Measurements from ENCODE around the gene GNL3. TPM values are rescaled to one million over a fixed set of nuclear protein-coding genes. Genes with fewer than 3 reads are reported as not detected.
A peak's percentile ranks its signal among the peaks of the same experiment; 100 is the strongest.
"Not testable (repeated sequence)": the region's sequence is repeated elsewhere in the genome, so short reads cannot be mapped to it uniquely, and the experiment has no call there.

Gene GNL3
- total and polyA plus RNA-seq, 2 donors (not counting 1 experiment from before 2014, with no cell fraction given) = 75.2 to 99.9 TPM

DNA sequence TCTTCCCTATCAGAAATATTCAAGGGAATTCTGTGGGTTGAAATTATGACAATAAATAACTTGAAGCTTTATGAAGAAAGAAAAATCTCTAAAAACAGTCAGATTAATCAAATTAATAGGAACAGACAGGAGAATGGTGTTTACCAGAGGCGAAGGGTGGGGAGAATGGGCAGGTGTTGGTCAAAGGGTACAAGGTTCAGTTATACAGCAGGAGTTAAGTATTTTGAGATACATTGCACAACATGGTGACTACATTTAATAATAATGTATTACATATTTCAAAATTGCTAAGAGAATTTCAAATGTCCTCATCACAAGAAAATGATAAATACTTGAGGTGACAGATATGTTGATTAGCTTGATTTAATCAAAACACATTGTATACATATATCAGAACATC lies 38.7 kb downstream of the GNL3 start:
- no peak for DNase-seq (ENCODE audit: low read depth in 2 of 2)
- H3K4me2 ChIP-seq (ENCODE audit: extremely low read depth, insufficient read depth, low read length) = no peak overlapping the region
- no peak overlapping the region for H3K4me3 ChIP-seq (replicated peaks in 1 of 4; ENCODE audit: control extremely low read depth in 1 of 4, insufficient read depth in 1 of 4, low read depth in 3 of 4, low read length in 4 of 4)
- H2AFZ ChIP-seq (ENCODE audit: low read length) = no peak overlapping the region
- TF ChIP-seq EZH2 (IDR thresholded peaks at IDR 0.05; ENCODE audit: low read length, missing control alignments) = no peak
- TF ChIP-seq, protein P1, sequence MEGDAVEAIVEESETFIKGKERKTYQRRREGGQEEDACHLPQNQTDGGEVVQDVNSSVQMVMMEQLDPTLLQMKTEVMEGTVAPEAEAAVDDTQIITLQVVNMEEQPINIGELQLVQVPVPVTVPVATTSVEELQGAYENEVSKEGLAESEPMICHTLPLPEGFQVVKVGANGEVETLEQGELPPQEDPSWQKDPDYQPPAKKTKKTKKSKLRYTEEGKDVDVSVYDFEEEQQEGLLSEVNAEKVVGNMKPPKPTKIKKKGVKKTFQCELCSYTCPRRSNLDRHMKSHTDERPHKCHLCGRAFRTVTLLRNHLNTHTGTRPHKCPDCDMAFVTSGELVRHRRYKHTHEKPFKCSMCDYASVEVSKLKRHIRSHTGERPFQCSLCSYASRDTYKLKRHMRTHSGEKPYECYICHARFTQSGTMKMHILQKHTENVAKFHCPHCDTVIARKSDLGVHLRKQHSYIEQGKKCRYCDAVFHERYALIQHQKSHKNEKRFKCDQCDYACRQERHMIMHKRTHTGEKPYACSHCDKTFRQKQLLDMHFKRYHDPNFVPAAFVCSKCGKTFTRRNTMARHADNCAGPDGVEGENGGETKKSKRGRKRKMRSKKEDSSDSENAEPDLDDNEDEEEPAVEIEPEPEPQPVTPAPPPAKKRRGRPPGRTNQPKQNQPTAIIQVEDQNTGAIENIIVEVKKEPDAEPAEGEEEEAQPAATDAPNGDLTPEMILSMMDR (conservative IDR thresholded peaks at IDR 0.05 in 1 of 2, IDR thresholded peaks at IDR 0.05 in 1 of 2; ENCODE audit: low read depth in 1 of 2, low read length in 2 of 2) = no peak
- H3K79me2 ChIP-seq (ENCODE audit: control insufficient read depth, insufficient read depth, low read length) = no peaks in the 10 kb centered on the region
- no peak overlapping the region for H3K27ac ChIP-seq (ENCODE audit: insufficient read depth, low read length)
- no peaks in the 10 kb centered on the region for H3K9me3 ChIP-seq (ENCODE audit: control insufficient read depth, insufficient read depth, low read depth, low read length)
- H3K9ac ChIP-seq (ENCODE audit: insufficient read depth, low read length) = no peak overlapping the region
- no peaks in the 10 kb centered on the region for H4K20me1 ChIP-seq (ENCODE audit: control insufficient read depth, extremely low read depth, insufficient read depth, low read length)
- no peaks in the 10 kb centered on the region for H3K4me1 ChIP-seq (ENCODE audit: control insufficient read depth, extremely low read depth, insufficient read depth, low read length)
- no peaks in the 10 kb centered on the region for H3K27me3 ChIP-seq (ENCODE audit: control insufficient read depth, insufficient read depth, low read length)
- no peaks in the 10 kb centered on the region for H3K36me3 ChIP-seq (ENCODE audit: control insufficient read depth, insufficient read depth, low read length)

DNA sequence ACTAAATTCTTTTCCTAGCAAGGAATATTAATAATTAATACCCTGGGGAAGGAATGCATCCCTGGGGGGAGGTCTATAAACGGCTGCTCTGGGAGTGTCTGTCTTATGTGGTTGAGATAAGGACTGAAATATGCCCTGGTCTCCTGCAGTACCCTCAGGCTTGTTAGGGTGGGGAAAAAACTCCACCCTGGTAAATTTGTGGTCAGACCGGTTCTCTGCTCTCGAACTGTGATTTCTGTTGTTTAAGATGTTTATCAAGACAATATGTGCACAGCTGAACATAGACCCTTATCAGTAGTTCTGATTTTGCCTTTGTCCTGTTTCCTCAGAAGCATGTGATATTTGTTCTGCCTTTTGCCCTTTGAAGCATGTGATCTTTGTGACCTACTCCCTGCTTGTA lies 42.9 kb downstream of the GNL3 start:
- not testable (repeated sequence) for H3K27ac ChIP-seq (ENCODE audit: insufficient read depth, low read length); DNase-seq (ENCODE audit: low read depth in 2 of 2); H2AFZ ChIP-seq (ENCODE audit: low read length); H3K36me3 ChIP-seq (ENCODE audit: control insufficient read depth, insufficient read depth, low read length); H3K4me2 ChIP-seq (ENCODE audit: extremely low read depth, insufficient read depth, low read length); H3K4me1 ChIP-seq (ENCODE audit: control insufficient read depth, extremely low read depth, insufficient read depth, low read length); H3K79me2 ChIP-seq (ENCODE audit: control insufficient read depth, insufficient read depth, low read length); H3K4me3 ChIP-seq (replicated peaks in 1 of 4; ENCODE audit: control extremely low read depth in 1 of 4, insufficient read depth in 1 of 4, low read depth in 3 of 4, low read length in 4 of 4); H4K20me1 ChIP-seq (ENCODE audit: control insufficient read depth, extremely low read depth, insufficient read depth, low read length); H3K27me3 ChIP-seq (ENCODE audit: control insufficient read depth, insufficient read depth, low read length); H3K9me3 ChIP-seq (ENCODE audit: control insufficient read depth, insufficient read depth, low read depth, low read length); H3K9ac ChIP-seq (ENCODE audit: insufficient read depth, low read length)

DNA sequence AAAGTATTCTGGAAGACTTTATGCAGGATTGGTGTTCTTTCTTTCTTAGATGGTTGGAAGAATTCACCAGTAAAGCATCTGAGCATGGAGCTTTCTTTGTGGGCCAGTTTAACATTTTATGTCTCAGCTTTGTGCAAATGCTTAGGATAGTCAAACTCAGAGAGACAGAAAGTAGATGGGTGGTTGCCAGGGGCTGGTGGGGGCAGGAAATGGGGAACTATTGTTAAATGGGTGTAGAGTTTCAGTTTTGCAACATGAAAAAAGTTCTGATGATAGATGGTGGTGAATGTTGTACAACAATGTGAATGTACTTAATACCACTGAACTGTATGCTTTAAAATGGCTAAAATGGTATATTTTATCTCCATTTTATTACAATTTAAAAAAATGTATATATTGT lies 44.8 kb downstream of the GNL3 start:
- no peaks in the 10 kb centered on the region for H3K4me1 ChIP-seq (ENCODE audit: control insufficient read depth, extremely low read depth, insufficient read depth, low read length)
- no peak overlapping the region for H3K9ac ChIP-seq (ENCODE audit: insufficient read depth, low read length)
- H3K79me2 ChIP-seq (ENCODE audit: control insufficient read depth, insufficient read depth, low read length) = no peaks in the 10 kb centered on the region
- peak in 1 of 2 donors; percentile 17 for DNase-seq (ENCODE audit: low read depth in 2 of 2)
- H3K27ac ChIP-seq (ENCODE audit: insufficient read depth, low read length) = no peak overlapping the region
- TF ChIP-seq, protein P1 (conservative IDR thresholded peaks at IDR 0.05 in 1 of 2, IDR thresholded peaks at IDR 0.05 in 1 of 2; ENCODE audit: low read depth in 1 of 2, low read length in 2 of 2) = no peak
- TF ChIP-seq EZH2 (IDR thresholded peaks at IDR 0.05; ENCODE audit: low read length, missing control alignments) = no peak
- H3K27me3 ChIP-seq (ENCODE audit: control insufficient read depth, insufficient read depth, low read length) = no peaks in the 10 kb centered on the region
- no peaks in the 10 kb centered on the region for H3K9me3 ChIP-seq (ENCODE audit: control insufficient read depth, insufficient read depth, low read depth, low read length)
- H3K4me3 ChIP-seq (replicated peaks in 1 of 4; ENCODE audit: control extremely low read depth in 1 of 4, insufficient read depth in 1 of 4, low read depth in 3 of 4, low read length in 4 of 4) = no peak overlapping the region
- H3K36me3 ChIP-seq (ENCODE audit: control insufficient read depth, insufficient read depth, low read length) = peaks cover 2% of the 10 kb centered on the region
- H2AFZ ChIP-seq (ENCODE audit: low read length) = no peak overlapping the region
- no peak overlapping the region for H3K4me2 ChIP-seq (ENCODE audit: extremely low read depth, insufficient read depth, low read length)
- no peaks in the 10 kb centered on the region for H4K20me1 ChIP-seq (ENCODE audit: control insufficient read depth, extremely low read depth, insufficient read depth, low read length)
